A673 (cell line): ENCODE data around the gene SLC9C2. TPM values are rescaled to one million over a fixed set of nuclear protein-coding genes. Genes with fewer than 3 reads are reported as not detected.
"Not testable (repeated sequence)": the region's sequence is repeated elsewhere in the genome, so short reads cannot be mapped to it uniquely, and the experiment has no call there.

Source experiments
- BruUV-seq: library from RNA; stranded (reverse); fragments of 400-500 nt; replicated peaks from 2 replicates; lab custom pipeline; 2021; lab: Mats Ljungman, UMichigan
- CTCF ChIA-PET: fragments of 300-600 bp; sonication (Branson Sonifier 250); formaldehyde crosslinking; loops from one replicate; lab custom pipeline; 2022; ENCODE audit warnings: antibody characterized with exemption; lab: Charles Lee
- POLR2A ChIA-PET: fragments of 300-600 bp; sonication (Branson Sonifier 250); formaldehyde crosslinking; loops from one replicate; lab custom pipeline; 2022; ENCODE audit warnings: antibody characterized with exemption; ENCODE audit not compliant: low non-redundant PET; lab: Charles Lee
- DNase-seq: peaks from one replicate; pipeline ENCODE4 v3.0.0-alpha.2; 2015; ENCODE audit warnings: low spot score
- H3K27ac ChIP-seq: fragments of 200-600 bp; sonication (generic); 2 replicates; pipeline ENCODE4 v1.5.1; 2016; ENCODE audit warnings: mixed run types, low read depth, mild to moderate bottlenecking, mixed read lengths, antibody characterized with exemption, low read length; ENCODE audit not compliant: poor library complexity, severe bottlenecking
- H3K27me3 ChIP-seq: fragments of 200-600 bp; sonication (generic); replicated peaks from 2 replicates; pipeline ENCODE4 v1.6.1; 2017; ENCODE audit warnings: mixed run types, low read depth, mild to moderate bottlenecking, mixed read lengths, antibody characterized with exemption, low read length; ENCODE audit not compliant: insufficient read depth, poor library complexity
- H3K36me3 ChIP-seq: fragments of 200-600 bp; sonication (generic); 2 replicates; pipeline ENCODE4 v1.6.1; 2016; ENCODE audit warnings: mixed run types, mild to moderate bottlenecking, mixed read lengths, antibody characterized with exemption, low read length; ENCODE audit not compliant: insufficient read depth, poor library complexity, severe bottlenecking
- H3K4me1 ChIP-seq: fragments of 200-600 bp; sonication (generic); 2 replicates; pipeline ENCODE4 v1.6.1; 2017; ENCODE audit warnings: mixed run types, mild to moderate bottlenecking, mixed read lengths, antibody characterized with exemption, low read length; ENCODE audit not compliant: insufficient read depth, poor library complexity, severe bottlenecking
- H3K4me3 ChIP-seq: fragments of 200-600 bp; sonication (generic); 2 replicates; pipeline ENCODE4 v1.5.1; 2016; ENCODE audit warnings: low read depth, mixed run types, mild to moderate bottlenecking, mixed read lengths, low read length; ENCODE audit not compliant: poor library complexity, severe bottlenecking
- H3K9me3 ChIP-seq: fragments of 200-600 bp; sonication (generic); 2 replicates; pipeline ENCODE4 v1.6.1; 2016; ENCODE audit warnings: mixed run types, low read depth, mild to moderate bottlenecking, mixed read lengths, antibody characterized with exemption, low read length; ENCODE audit not compliant: poor library complexity, severe bottlenecking
- CTCF ChIP-seq: fragments of 300-800, 200-600 bp; sonication (generic); conservative IDR thresholded peaks from 2 replicates; pipeline ENCODE4 v1.5.1; 2017; ENCODE audit warnings: low read depth, mild to moderate bottlenecking, antibody characterized with exemption, low read length, moderate library complexity, mixed read lengths
- EZH2 ChIP-seq: fragments of 200-600 bp; sonication (generic); IDR thresholded peaks from 2 replicates; pipeline ENCODE4 v1.6.1; 2017; ENCODE audit warnings: borderline replicate concordance, low read depth, mild to moderate bottlenecking, mixed read lengths, antibody characterized with exemption, low read length; ENCODE audit not compliant: poor library complexity, severe bottlenecking
- intact Hi-C: fragments of 100-400 bp; cut with micrococcal nuclease; formaldehyde crosslinking; loops from one replicate; pipeline ENCODE4 v1.10.0; 2022; ENCODE audit not compliant: unreplicated experiment
- total RNA-seq: library from RNA; stranded (reverse); gene quantifications from 2 replicates; pipeline ENCODE4 v1.2.3, GENCODE V29; 2021

The SLC9C2 gene
- total RNA-seq, 1 experiment from 2014 or later, result not detected

GRCh38 chr1:173525926-173526325 lies 76.9 kb downstream of the SLC9C2 start:
- BruUV-seq, result no TSS peak
- POLR2A ChIA-PET, result no interaction called here

GRCh38 chr1:173523329-173523728 lies 79.5 kb downstream of the SLC9C2 start:
- ChIA-PET POLR2A (no interaction called here), CTCF (no interaction called here)
- Histone ChIP-seq H3K27ac (no peak overlapping the region), H3K27me3 (no peaks in the 10 kb centered on the region), H3K9me3 (no peaks in the 10 kb centered on the region), H3K4me3 (no peak overlapping the region), H3K4me1 (peaks cover 13% of the 10 kb centered on the region), H3K36me3 (no peaks in the 10 kb centered on the region)
- intact Hi-C loops, result no loop called here
- DNase-seq, result no peak
- BruUV-seq, result no TSS peak
- TF ChIP-seq EZH2 (no peak), CTCF (no peak)

More at GRCh38 chr1:173525926-173526325, 76.9 kb downstream of the SLC9C2 start:
- Histone ChIP-seq H3K4me3 (no peak overlapping the region), H3K36me3 (no peaks in the 10 kb centered on the region), H3K4me1 (no peaks in the 10 kb centered on the region), H3K9me3 (no peaks in the 10 kb centered on the region), H3K27me3 (no peaks in the 10 kb centered on the region), H3K27ac (no peak overlapping the region)
- TF ChIP-seq EZH2 (no peak), CTCF (no peak)
- CTCF ChIA-PET, result no interaction called here
- intact Hi-C loops, result no loop called here
- no peak for DNase-seq

- POLR2A ChIA-PET, result interaction anchor here (0.6 kb wide), 1 partner anchor 16 kb away, joined by 5 read pairs; no protein-coding TSS in a partner anchor
- intact Hi-C loops, result no loop called here
These were observed 82.1 kb downstream of the SLC9C2 start for GRCh38 chr1:173520799-173521198.

GRCh38 chr1:173514503-173514902 lies 88.4 kb downstream of the SLC9C2 start:
- H3K27me3 ChIP-seq, H3K27ac ChIP-seq, BruUV-seq, DNase-seq, H3K4me3 ChIP-seq, intact Hi-C loops, POLR2A ChIA-PET, H3K36me3 ChIP-seq, CTCF ChIA-PET, H3K9me3 ChIP-seq: not testable (repeated sequence)
- peaks cover 16% of the 10 kb centered on the region for H3K4me1 ChIP-seq

More at GRCh38 chr1:173520799-173521198, 82.1 kb downstream of the SLC9C2 start:
- Histone ChIP-seq H3K9me3 (no peaks in the 10 kb centered on the region), H3K27ac (no peak overlapping the region), H3K36me3 (no peaks in the 10 kb centered on the region), H3K4me1 (peaks cover 17% of the 10 kb centered on the region), H3K27me3 (no peaks in the 10 kb centered on the region), H3K4me3 (no peak overlapping the region)
- TF ChIP-seq EZH2 (no peak), CTCF (no peak)
- no peak for DNase-seq
- CTCF ChIA-PET, result no interaction called here
- no TSS peak for BruUV-seq
